SK-N-SH (cell line): ENCODE data around the gene MYOG.

Experiments used
- EP300 ChIP-seq, 2 experiments: IDR thresholded peaks; 2 replicates each; pipeline versions ENCODE4 v1.4.0 to v1.6.1; 2012; ENCODE audit warnings: borderline replicate concordance in 1 of 2, low read depth in 1 of 2, low read length in 1 of 2
- EZH2phosphoT487 ChIP-seq: fragments of 200-600 bp; sonication (generic); IDR thresholded peaks from 2 replicates; pipeline ENCODE4 v1.6.1; 2017; ENCODE audit warnings: low read depth, mixed run types, mild to moderate bottlenecking, antibody characterized with exemption, moderate library complexity, borderline replicate concordance
- GABPA ChIP-seq: IDR thresholded peaks from 2 replicates; pipeline ENCODE4 v1.4.0; 2012; ENCODE audit warnings: low read depth, mild to moderate bottlenecking
- POLR2AphosphoS5 ChIP-seq: IDR thresholded peaks from 2 replicates; pipeline ENCODE4 v1.6.1; 2012; ENCODE audit warnings: low read depth, low read length
- RAD21 ChIP-seq: IDR thresholded peaks from 2 replicates; pipeline ENCODE4 v1.6.1; 2012; ENCODE audit warnings: mild to moderate bottlenecking, low read length
- RXRA ChIP-seq: IDR thresholded peaks from 2 replicates; pipeline ENCODE4 v1.4.0; 2012; ENCODE audit warnings: low read depth, mild to moderate bottlenecking, borderline replicate concordance
- USF2 ChIP-seq: fragments of 150-350 bp; IDR thresholded peaks from 2 replicates; pipeline ENCODE4 v1.6.1; 2017; ENCODE audit warnings: antibody characterized with exemption, low read length, low read depth, borderline replicate concordance
- TF ChIP-seq, protein P1 (sequence below): fragments of 200-600 bp; sonication (generic); IDR thresholded peaks from 2 replicates; pipeline ENCODE4 v1.6.1; 2017; ENCODE audit warnings: antibody characterized with exemption, mild to moderate bottlenecking, moderate library complexity
- TF ChIP-seq, protein P2 (sequence below): IDR thresholded peaks from 2 replicates; pipeline ENCODE4 v1.6.1; 2012; ENCODE audit warnings: mild to moderate bottlenecking, low read depth, low read length, moderate library complexity

DNA sequence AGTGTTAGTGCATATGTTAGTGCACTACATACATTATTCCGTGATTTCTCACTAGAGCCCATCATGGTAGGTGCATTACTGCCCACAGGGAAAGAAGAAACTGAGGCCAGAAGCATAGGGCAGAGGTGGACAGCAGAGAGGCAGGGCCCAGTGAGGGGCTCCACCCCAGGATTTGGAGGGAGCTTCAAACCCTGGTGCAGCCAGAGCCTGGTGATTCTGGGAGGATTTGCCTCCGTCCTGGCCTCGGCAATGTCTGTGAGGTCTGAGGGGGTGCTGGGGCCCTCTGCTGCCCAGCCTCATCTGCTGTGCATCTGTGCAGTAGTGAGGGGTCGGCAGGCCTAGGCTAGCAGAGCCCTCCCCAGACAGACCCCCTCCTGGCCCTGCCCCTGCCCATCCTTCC lies 36.7 kb downstream of the MYOG start:
- TF ChIP-seq POLR2AphosphoS5, result no peak
- TF ChIP-seq USF2, result no peak
- TF ChIP-seq RXRA, result no peak
- no peak for TF ChIP-seq RAD21
- TF ChIP-seq, protein P1, sequence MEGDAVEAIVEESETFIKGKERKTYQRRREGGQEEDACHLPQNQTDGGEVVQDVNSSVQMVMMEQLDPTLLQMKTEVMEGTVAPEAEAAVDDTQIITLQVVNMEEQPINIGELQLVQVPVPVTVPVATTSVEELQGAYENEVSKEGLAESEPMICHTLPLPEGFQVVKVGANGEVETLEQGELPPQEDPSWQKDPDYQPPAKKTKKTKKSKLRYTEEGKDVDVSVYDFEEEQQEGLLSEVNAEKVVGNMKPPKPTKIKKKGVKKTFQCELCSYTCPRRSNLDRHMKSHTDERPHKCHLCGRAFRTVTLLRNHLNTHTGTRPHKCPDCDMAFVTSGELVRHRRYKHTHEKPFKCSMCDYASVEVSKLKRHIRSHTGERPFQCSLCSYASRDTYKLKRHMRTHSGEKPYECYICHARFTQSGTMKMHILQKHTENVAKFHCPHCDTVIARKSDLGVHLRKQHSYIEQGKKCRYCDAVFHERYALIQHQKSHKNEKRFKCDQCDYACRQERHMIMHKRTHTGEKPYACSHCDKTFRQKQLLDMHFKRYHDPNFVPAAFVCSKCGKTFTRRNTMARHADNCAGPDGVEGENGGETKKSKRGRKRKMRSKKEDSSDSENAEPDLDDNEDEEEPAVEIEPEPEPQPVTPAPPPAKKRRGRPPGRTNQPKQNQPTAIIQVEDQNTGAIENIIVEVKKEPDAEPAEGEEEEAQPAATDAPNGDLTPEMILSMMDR, result no peak
- no peak for TF ChIP-seq EP300 (IDR thresholded peaks at IDR 0.05; ENCODE audit: borderline replicate concordance in 1 of 2, low read depth in 1 of 2, low read length in 1 of 2)
- TF ChIP-seq, protein P2, sequence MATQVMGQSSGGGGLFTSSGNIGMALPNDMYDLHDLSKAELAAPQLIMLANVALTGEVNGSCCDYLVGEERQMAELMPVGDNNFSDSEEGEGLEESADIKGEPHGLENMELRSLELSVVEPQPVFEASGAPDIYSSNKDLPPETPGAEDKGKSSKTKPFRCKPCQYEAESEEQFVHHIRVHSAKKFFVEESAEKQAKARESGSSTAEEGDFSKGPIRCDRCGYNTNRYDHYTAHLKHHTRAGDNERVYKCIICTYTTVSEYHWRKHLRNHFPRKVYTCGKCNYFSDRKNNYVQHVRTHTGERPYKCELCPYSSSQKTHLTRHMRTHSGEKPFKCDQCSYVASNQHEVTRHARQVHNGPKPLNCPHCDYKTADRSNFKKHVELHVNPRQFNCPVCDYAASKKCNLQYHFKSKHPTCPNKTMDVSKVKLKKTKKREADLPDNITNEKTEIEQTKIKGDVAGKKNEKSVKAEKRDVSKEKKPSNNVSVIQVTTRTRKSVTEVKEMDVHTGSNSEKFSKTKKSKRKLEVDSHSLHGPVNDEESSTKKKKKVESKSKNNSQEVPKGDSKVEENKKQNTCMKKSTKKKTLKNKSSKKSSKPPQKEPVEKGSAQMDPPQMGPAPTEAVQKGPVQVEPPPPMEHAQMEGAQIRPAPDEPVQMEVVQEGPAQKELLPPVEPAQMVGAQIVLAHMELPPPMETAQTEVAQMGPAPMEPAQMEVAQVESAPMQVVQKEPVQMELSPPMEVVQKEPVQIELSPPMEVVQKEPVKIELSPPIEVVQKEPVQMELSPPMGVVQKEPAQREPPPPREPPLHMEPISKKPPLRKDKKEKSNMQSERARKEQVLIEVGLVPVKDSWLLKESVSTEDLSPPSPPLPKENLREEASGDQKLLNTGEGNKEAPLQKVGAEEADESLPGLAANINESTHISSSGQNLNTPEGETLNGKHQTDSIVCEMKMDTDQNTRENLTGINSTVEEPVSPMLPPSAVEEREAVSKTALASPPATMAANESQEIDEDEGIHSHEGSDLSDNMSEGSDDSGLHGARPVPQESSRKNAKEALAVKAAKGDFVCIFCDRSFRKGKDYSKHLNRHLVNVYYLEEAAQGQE, result no peak
- no peak for TF ChIP-seq EZH2phosphoT487
- no peak for TF ChIP-seq GABPA
